Endothelial cell of umbilical vein (primary cell): ENCODE data around the gene LAMB2. TPM values are rescaled to one million over a fixed set of nuclear protein-coding genes. Genes with fewer than 3 reads are reported as not detected.

Source experiments
- BruUV-seq: library from RNA; stranded (reverse); fragments of 400-500 nt; replicated peaks from 2 replicates; lab custom pipeline; 2021; lab: Mats Ljungman, UMichigan
- CTCF ChIA-PET: fragments of 300-600, 350-600 bp; sonication (Branson Sonifier 250); formaldehyde crosslinking; loops from one replicate; lab custom pipeline; 2021; ENCODE audit warnings: antibody characterized with exemption, inconsistent platforms; lab: Charles Lee
- POLR2A ChIA-PET: fragments of 300-600, 350-600 bp; sonication (Branson Sonifier 250); formaldehyde crosslinking; loops from one replicate; lab custom pipeline; 2021; ENCODE audit warnings: antibody characterized with exemption, inconsistent platforms; lab: Charles Lee
- DNase-seq: peaks from one replicate; pipeline ENCODE4 v3.0.0-alpha.2; 2011; ENCODE audit warnings: low read depth, low spot score
- FAIRE-seq: peaks from 2 replicates; lab custom pipeline; 2011; peaks lifted over from hg19 to GRCh38; lab: Jason Lieb, UNC
- H2AFZ ChIP-seq: 2 replicates; pipeline ENCODE4 v1.6.0; 2012; ENCODE audit warnings: low read depth, low read length, control low read depth, inconsistent platforms
- H3K27ac ChIP-seq: 2 replicates; pipeline ENCODE4 v1.5.1; 2011; ENCODE audit warnings: low read depth, mild to moderate bottlenecking, control low read depth, low read length, moderate library complexity; ENCODE audit not compliant: insufficient read depth
- H3K27me3 ChIP-seq, 2 experiments: 2 replicates each; pipeline versions ENCODE4 v1.6.0 to v1.6.1; 2011; ENCODE audit warnings: low read length in 2 of 2, mixed read lengths in 1 of 2; ENCODE audit not compliant: control insufficient read depth in 2 of 2, insufficient read depth in 2 of 2
- H3K36me3 ChIP-seq, 2 experiments: 2 replicates in 1 of 2; 3 replicates in 1 of 2; pipeline ENCODE4 v1.5.1; 2011; ENCODE audit warnings: low read length in 2 of 2, mild to moderate bottlenecking in 1 of 2, moderate library complexity in 1 of 2; ENCODE audit not compliant: control insufficient read depth in 2 of 2, insufficient read depth in 2 of 2; ENCODE audit errors: extremely low read depth in 1 of 2
- H3K4me1 ChIP-seq: 3 replicates; pipeline ENCODE4 v1.5.1; 2011; ENCODE audit warnings: mild to moderate bottlenecking, low read length; ENCODE audit not compliant: control insufficient read depth, insufficient read depth; ENCODE audit errors: extremely low read depth
- H3K4me2 ChIP-seq: 2 replicates; pipeline ENCODE4 v1.6.1; 2011; ENCODE audit warnings: low read length, control low read depth, mixed read lengths; ENCODE audit not compliant: insufficient read depth
- H3K4me3 ChIP-seq, 3 experiments: fragments of 200-600 bp in 1 of 3; sonication (generic), shearing (Covaris generic) in 1 of 3; replicated peaks in 1 of 3; 2 replicates each; pipeline ENCODE4 v1.5.1; 2011 to 2016; ENCODE audit warnings: control low read depth in 3 of 3, low read length in 3 of 3, mild to moderate bottlenecking in 2 of 3, inconsistent platforms in 1 of 3, low read depth in 1 of 3, moderate library complexity in 1 of 3; ENCODE audit not compliant: insufficient read depth in 1 of 3
- H3K79me2 ChIP-seq: 2 replicates; pipeline ENCODE4 v1.6.0; 2012; ENCODE audit warnings: low read length, inconsistent platforms; ENCODE audit not compliant: control insufficient read depth, insufficient read depth
- H3K9ac ChIP-seq: replicated peaks from 2 replicates; pipeline ENCODE3; 2011; ENCODE audit warnings: low read length, control low read depth; ENCODE audit not compliant: insufficient read depth; ENCODE audit errors: extremely low read depth
- H3K9me1 ChIP-seq: replicated peaks from 3 replicates; pipeline ENCODE4 v1.6.0; 2011; ENCODE audit warnings: mild to moderate bottlenecking, low read length; ENCODE audit not compliant: control insufficient read depth, insufficient read depth; ENCODE audit errors: extremely low read depth
- H3K9me3 ChIP-seq: replicated peaks from 2 replicates; pipeline ENCODE4 v1.5.1; 2012; ENCODE audit warnings: low read length, inconsistent platforms; ENCODE audit not compliant: control insufficient read depth, insufficient read depth
- H4K20me1 ChIP-seq: replicated peaks from 2 replicates; pipeline ENCODE3; 2011; ENCODE audit warnings: mild to moderate bottlenecking, low read length; ENCODE audit not compliant: control insufficient read depth, insufficient read depth; ENCODE audit errors: extremely low read depth
- EZH2 ChIP-seq: IDR thresholded peaks from 2 replicates; pipeline ENCODE4 v1.6.1; 2012; ENCODE audit warnings: borderline replicate concordance, low read depth, mild to moderate bottlenecking, moderate library complexity, low read length, inconsistent platforms; ENCODE audit not compliant: severe bottlenecking
- FOS ChIP-seq: IDR thresholded peaks from 2 replicates; pipeline ENCODE4 v1.6.1; 2011; ENCODE audit warnings: mild to moderate bottlenecking, low read length, moderate library complexity, borderline replicate concordance; ENCODE audit not compliant: insufficient read depth
- GATA2 ChIP-seq: IDR thresholded peaks from 2 replicates; pipeline ENCODE4 v1.7.0; 2011; ENCODE audit warnings: low read depth, mild to moderate bottlenecking, moderate library complexity, mixed read lengths, low read length; ENCODE audit not compliant: insufficient read length, insufficient read depth
- JUN ChIP-seq: IDR thresholded peaks from 2 replicates; pipeline ENCODE4 v1.6.1; 2011; ENCODE audit warnings: borderline replicate concordance, low read depth; ENCODE audit not compliant: insufficient read length, insufficient read depth
- MYC ChIP-seq: IDR thresholded peaks from one replicate; pipeline ENCODE4 v1.6.1; 2011; ENCODE audit warnings: mild to moderate bottlenecking, low read depth, low read length
- POLR2A ChIP-seq: IDR thresholded peaks from 2 replicates; pipeline ENCODE4 v1.6.1; 2012; ENCODE audit warnings: low read depth, mild to moderate bottlenecking, control low read depth, low read length
- POLR2AphosphoS5 ChIP-seq: IDR thresholded peaks from 2 replicates; pipeline ENCODE4 v1.6.1; 2012; ENCODE audit warnings: low read depth, mild to moderate bottlenecking, control low read depth, low read length, moderate library complexity; ENCODE audit not compliant: insufficient read depth
- dilution Hi-C: fragments of 300-500 bp; cut with MboI; formaldehyde crosslinking; loops from one replicate; pipeline ENCODE4 v1.15.0; 2019; ENCODE audit warnings: low sequenced_read_pairs; ENCODE audit not compliant: extremely low pct_ligation_motif_present
- intact Hi-C: fragments of 100-400 bp; cut with micrococcal nuclease; formaldehyde crosslinking; loops from one replicate; pipeline ENCODE4 v1.10.0; 2022
- polyA plus RNA-seq, 4 experiments: library from polyadenylated mRNA; depleted of rRNA in 3 of 4; stranded (reverse) in 3 of 4; unstranded in 1 of 4; fragments of >200 nt; gene quantifications; 2 replicates each; pipeline versions ENCODE4 v1.2.1 to v1.2.3, GENCODE V29; 2011 to 2012; ENCODE audit warnings: missing spikeins in 1 of 4
- total RNA-seq: library from RNA; stranded (reverse); gene quantifications from 2 replicates; pipeline ENCODE4 v1.2.3, GENCODE V29; 2021
- TF ChIP-seq, protein P1 (sequence below), 2 donors: IDR thresholded peaks; 1 replicate in 1 of 2; 2 replicates in 1 of 2; pipeline ENCODE4 v1.5.1; 2011; ENCODE audit warnings: low read length in 2 of 2, mild to moderate bottlenecking in 2 of 2, moderate library complexity in 2 of 2, control low read depth in 1 of 2, inconsistent platforms in 1 of 2, low read depth in 1 of 2; ENCODE audit not compliant: insufficient read depth in 1 of 2; ENCODE audit errors: extremely low read depth in 1 of 2
- TF ChIP-seq, protein P2 (sequence below): IDR thresholded peaks from 2 replicates; pipeline ENCODE4 v1.6.1; 2011; ENCODE audit not compliant: insufficient read depth, insufficient read length

Gene LAMB2
- total and polyA plus RNA-seq, 2 donors (not counting 3 experiments of a cell fraction or from before 2014, with no cell fraction given): 423 to 764 TPM

DNA sequence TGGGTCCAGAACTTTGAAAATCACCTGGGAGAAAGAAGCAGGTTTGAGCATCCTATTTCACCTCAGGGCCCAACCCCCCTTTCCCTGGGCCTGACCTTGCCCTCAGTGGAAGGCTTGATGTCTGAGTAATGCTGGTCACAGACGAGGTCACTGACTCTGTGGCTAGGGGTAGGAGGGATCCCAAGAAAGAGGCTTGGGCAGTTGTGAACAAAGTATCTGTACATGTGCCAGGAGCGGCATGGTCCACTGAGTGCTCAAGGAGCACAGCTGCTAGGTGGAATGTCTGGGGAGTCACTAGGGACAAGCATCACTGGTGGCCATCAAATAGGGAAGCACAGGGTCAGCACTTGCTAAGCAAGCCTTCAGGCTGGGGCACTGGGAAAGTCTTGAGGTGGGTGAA, 25.9 kb upstream of the LAMB2 start:
- FAIRE-seq: no peak
- H3K9ac ChIP-seq: no peak overlapping the region
- CTCF ChIA-PET: interaction anchor here (1.5 to 1.8 kb wide), 2 partner anchors 12 to 26 kb away, joined by 4 to 7 read pairs; partner anchors contain the start of genes KLHDC8B and LAMB2
- H3K4me3 ChIP-seq: no peak overlapping the region
- DNase-seq: no peak
- no peaks in the 10 kb centered on the region for H3K4me1 ChIP-seq
- no peaks in the 10 kb centered on the region for H3K79me2 ChIP-seq
- H4K20me1 ChIP-seq: no peaks in the 10 kb centered on the region
- POLR2A ChIA-PET: no interaction called here
- H3K36me3 ChIP-seq: peaks cover 2 to 14% of the 10 kb centered on the region in 2 experiments
- TF ChIP-seq FOS (no peak), MYC (no peak), GATA2 (no peak), POLR2AphosphoS5 (no peak), EZH2 (no peak), JUN (no peak), POLR2A (no peak)
- TF ChIP-seq, protein P1, sequence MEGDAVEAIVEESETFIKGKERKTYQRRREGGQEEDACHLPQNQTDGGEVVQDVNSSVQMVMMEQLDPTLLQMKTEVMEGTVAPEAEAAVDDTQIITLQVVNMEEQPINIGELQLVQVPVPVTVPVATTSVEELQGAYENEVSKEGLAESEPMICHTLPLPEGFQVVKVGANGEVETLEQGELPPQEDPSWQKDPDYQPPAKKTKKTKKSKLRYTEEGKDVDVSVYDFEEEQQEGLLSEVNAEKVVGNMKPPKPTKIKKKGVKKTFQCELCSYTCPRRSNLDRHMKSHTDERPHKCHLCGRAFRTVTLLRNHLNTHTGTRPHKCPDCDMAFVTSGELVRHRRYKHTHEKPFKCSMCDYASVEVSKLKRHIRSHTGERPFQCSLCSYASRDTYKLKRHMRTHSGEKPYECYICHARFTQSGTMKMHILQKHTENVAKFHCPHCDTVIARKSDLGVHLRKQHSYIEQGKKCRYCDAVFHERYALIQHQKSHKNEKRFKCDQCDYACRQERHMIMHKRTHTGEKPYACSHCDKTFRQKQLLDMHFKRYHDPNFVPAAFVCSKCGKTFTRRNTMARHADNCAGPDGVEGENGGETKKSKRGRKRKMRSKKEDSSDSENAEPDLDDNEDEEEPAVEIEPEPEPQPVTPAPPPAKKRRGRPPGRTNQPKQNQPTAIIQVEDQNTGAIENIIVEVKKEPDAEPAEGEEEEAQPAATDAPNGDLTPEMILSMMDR (IDR thresholded peaks at IDR 0.05; ENCODE audit: extremely low read depth in 1 of 2, insufficient read depth in 1 of 2, low read depth in 1 of 2, low read length in 2 of 2): no peak
- TF ChIP-seq, protein P2, sequence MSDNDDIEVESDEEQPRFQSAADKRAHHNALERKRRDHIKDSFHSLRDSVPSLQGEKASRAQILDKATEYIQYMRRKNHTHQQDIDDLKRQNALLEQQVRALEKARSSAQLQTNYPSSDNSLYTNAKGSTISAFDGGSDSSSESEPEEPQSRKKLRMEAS: no peak
- H3K4me2 ChIP-seq: no peak overlapping the region
- no peaks in the 10 kb centered on the region for H3K9me3 ChIP-seq
- no peaks in the 10 kb centered on the region for H3K27me3 ChIP-seq
- H3K27ac ChIP-seq: no peak overlapping the region
- no peak overlapping the region for H2AFZ ChIP-seq
- dilution Hi-C loops (no loop called here), intact Hi-C loops (loop anchor here (2.0 kb wide), 1 partner anchor 170 kb away; no protein-coding TSS in a partner anchor)
- BruUV-seq: no TSS peak
- no peaks in the 10 kb centered on the region for H3K9me1 ChIP-seq
